OCI-LY3 (cell line): Measurements from ENCODE around the gene STARD3.

Experiments used
- H2AFZ ChIP-seq: fragments of 200-600, 300-600 bp; shearing (Covaris generic); 2 replicates; pipeline ENCODE4 v1.6.0; 2014; ENCODE audit warnings: antibody characterized with exemption, low read depth, low read length
- H3K27ac ChIP-seq: fragments of 200-600, 300-600 bp; sonication (generic); 2 replicates; pipeline ENCODE4 v1.5.1; 2014; ENCODE audit warnings: mild to moderate bottlenecking, low read length, moderate library complexity, mixed read lengths
- H3K27me3 ChIP-seq: fragments of 200-600, 300-600 bp; sonication (generic); 2 replicates; pipeline ENCODE4 v1.6.1; 2014; ENCODE audit warnings: low read depth, low read length, mixed read lengths
- H3K36me3 ChIP-seq: fragments of 200-600, 300-600 bp; sonication (generic); replicated peaks from 2 replicates; pipeline ENCODE3; 2014; ENCODE audit warnings: low read depth, low read length, mixed read lengths
- H3K4me1 ChIP-seq: fragments of 300-600, 200-600 bp; sonication (generic); 2 replicates; pipeline ENCODE4 v1.6.1; 2014; ENCODE audit warnings: low read length, mixed read lengths
- H3K4me2 ChIP-seq: fragments of 200-600, 300-600 bp; sonication (generic); 2 replicates; pipeline ENCODE4 v1.6.1; 2014; ENCODE audit warnings: low read length, mixed read lengths
- H3K4me3 ChIP-seq: fragments of 300-600, 200-600 bp; sonication (generic); 2 replicates; pipeline ENCODE4 v1.5.1; 2014; ENCODE audit warnings: antibody characterized with exemption, mild to moderate bottlenecking, low read length, moderate library complexity
- H3K79me2 ChIP-seq: fragments of 300-600, 200-600 bp; shearing (Covaris generic); 2 replicates; pipeline ENCODE4 v1.6.1; 2014; ENCODE audit warnings: mild to moderate bottlenecking, low read length, mixed read lengths
- H3K9ac ChIP-seq: fragments of 300-600, 200-600 bp; shearing (Covaris generic); 2 replicates; pipeline ENCODE4 v1.6.0; 2014; ENCODE audit warnings: mild to moderate bottlenecking, low read length, moderate library complexity
- H3K9me3 ChIP-seq: fragments of 200-600, 300-600 bp; shearing (Covaris generic); 2 replicates; pipeline ENCODE4 v1.6.1; 2014; ENCODE audit warnings: low read length, mixed read lengths; ENCODE audit not compliant: insufficient read depth
- H4K20me1 ChIP-seq: fragments of 200-600, 300-600 bp; sonication (generic); 2 replicates; pipeline ENCODE4 v1.6.1; 2016; ENCODE audit warnings: low read length, mixed read lengths; ENCODE audit not compliant: insufficient read depth
- CTCF ChIP-seq: fragments of 200-600, 300-600 bp; sonication (generic); IDR thresholded peaks from 2 replicates; pipeline ENCODE4 v1.5.1; 2014; ENCODE audit warnings: antibody characterized with exemption, low read length, low read depth
- EZH2phosphoT487 ChIP-seq: fragments of 200-600 bp; shearing (Covaris generic); IDR thresholded peaks from 2 replicates; pipeline ENCODE4 v1.6.1; 2018; ENCODE audit warnings: antibody characterized with exemption, mixed run types, low read depth

STARD3 gene

GRCh38 chr17:39600288-39600996 lies 36.5 kb upstream of the STARD3 start:
- no peak overlapping the region for H3K4me2 ChIP-seq
- TF ChIP-seq CTCF (no peak), EZH2phosphoT487 (no peak)

GRCh38 chr17:39600997-39601597 lies 35.8 kb upstream of the STARD3 start:
- Histone ChIP-seq H3K36me3 (no peaks in the 10 kb centered on the region), H3K4me1 (peaks cover 17% of the 10 kb centered on the region), H3K27me3 (peaks cover 57% of the 10 kb centered on the region), H2AFZ (no peak overlapping the region), H4K20me1 (0 out of 2 replicates have a peak, but pooled peaks cover 3% of the 10 kb centered on the region), H3K27ac (no peak overlapping the region), H3K9me3 (no peaks in the 10 kb centered on the region), H3K9ac (no peak overlapping the region), H3K4me2 (no peak overlapping the region), H3K4me3 (no peak overlapping the region), H3K79me2 (no peaks in the 10 kb centered on the region)
- no peak for TF ChIP-seq EZH2phosphoT487

More at GRCh38 chr17:39600288-39600996, 36.5 kb upstream of the STARD3 start:
- Histone ChIP-seq H2AFZ (no peak overlapping the region), H4K20me1 (0 out of 2 replicates have a peak, but pooled peaks cover 3% of the 10 kb centered on the region), H3K79me2 (no peaks in the 10 kb centered on the region), H3K9ac (no peak overlapping the region), H3K36me3 (no peaks in the 10 kb centered on the region), H3K9me3 (no peaks in the 10 kb centered on the region), H3K27ac (no peak overlapping the region), H3K27me3 (peaks cover 57% of the 10 kb centered on the region), H3K4me1 (peaks cover 17% of the 10 kb centered on the region), H3K4me3 (no peak overlapping the region)

GRCh38 chr17:39601758-39602532 lies 35.0 kb upstream of the STARD3 start:
- no peak overlapping the region for H3K4me3 ChIP-seq
- H3K9me3 ChIP-seq, result no peaks in the 10 kb centered on the region
- H3K4me1 ChIP-seq, result peaks cover 17% of the 10 kb centered on the region
- H3K79me2 ChIP-seq, result no peaks in the 10 kb centered on the region
- TF ChIP-seq CTCF, result no peak
- TF ChIP-seq EZH2phosphoT487, result no peak
- no peaks in the 10 kb centered on the region for H3K36me3 ChIP-seq
- no peak overlapping the region for H3K4me2 ChIP-seq
- H4K20me1 ChIP-seq, result 0 out of 2 replicates have a peak, but pooled peaks cover 3% of the 10 kb centered on the region
- H3K9ac ChIP-seq, result no peak overlapping the region
- H3K27me3 ChIP-seq, result peaks cover 57% of the 10 kb centered on the region
- H3K27ac ChIP-seq, result no peak overlapping the region
- H2AFZ ChIP-seq, result no peak overlapping the region

- Histone ChIP-seq H3K27me3 (peaks cover 57% of the 10 kb centered on the region), H2AFZ (no peak overlapping the region), H4K20me1 (0 out of 2 replicates have a peak, but pooled peaks cover 3% of the 10 kb centered on the region), H3K9me3 (no peaks in the 10 kb centered on the region), H3K79me2 (no peaks in the 10 kb centered on the region), H3K4me2 (peak overlapping the region; percentile 63; the same call in 1 of the 2 replicates), H3K9ac (no peak overlapping the region), H3K36me3 (no peaks in the 10 kb centered on the region), H3K27ac (no peak overlapping the region), H3K4me3 (no peak overlapping the region), H3K4me1 (peaks cover 17% of the 10 kb centered on the region)
- TF ChIP-seq CTCF (no peak), EZH2phosphoT487 (no peak)
Measured at GRCh38 chr17:39602533-39603303, 34.2 kb upstream of the STARD3 start.
